HepG2 (cell line): ENCODE results near the gene ZSCAN5C. TPM values are rescaled to one million over a fixed set of nuclear protein-coding genes. Genes with fewer than 3 reads are reported as not detected.

Experiments
- ATAC-seq: fragments of 200-7000 bp; cut with Tn5 transposase; 3 replicates; pipeline ENCODE4 v1.9.1; 2020; ENCODE audit warnings: mild to moderate bottlenecking, moderate library complexity
- BruUV-seq: library from RNA; stranded (reverse); fragments of 400-500 nt; replicated peaks from 2 replicates; lab custom pipeline; 2021; lab: Mats Ljungman, UMichigan
- CTCF ChIA-PET: fragments of 300-600 bp; formaldehyde crosslinking; extraction: SDS; loops from one replicate; lab custom pipeline; 2021; ENCODE audit warnings: low total read pairs, inconsistent platforms, low intra/inter-chr PET ratio; lab: Yijun Ruan, JAX
- POLR2A ChIA-PET: fragments of 350-600 bp; sonication (Branson Sonifier 250); formaldehyde crosslinking; loops from one replicate; lab custom pipeline; 2020; ENCODE audit warnings: antibody characterized with exemption, inconsistent platforms; lab: Yijun Ruan, JAX
- DNase-seq: peaks from one replicate; pipeline ENCODE4 v3.0.0-alpha.2; 2015; ENCODE audit warnings: low spot score
- FAIRE-seq: peaks from 3 replicates; lab custom pipeline; 2011; peaks lifted over from hg19 to GRCh38; lab: Jason Lieb, UNC
- H2AFZ ChIP-seq: one replicate; pipeline ENCODE4 v1.6.1; 2011; ENCODE audit warnings: low read length, inconsistent platforms
- H3K27ac ChIP-seq: fragments of 300-600 bp; 3 replicates; pipeline ENCODE4 v1.8.0; 2011; ENCODE audit warnings: mixed run types, mild to moderate bottlenecking, mixed read lengths, low read length, inconsistent platforms; ENCODE audit not compliant: insufficient read depth; ENCODE audit errors: extremely low read length
- H3K27me3 ChIP-seq, 2 experiments: fragments of 200-600 bp in 1 of 2; 2 replicates in 1 of 2; 3 replicates in 1 of 2; pipeline versions ENCODE4 v1.6.0 to v1.8.0; 2011; ENCODE audit warnings: low read length in 2 of 2, mild to moderate bottlenecking in 2 of 2, moderate library complexity in 2 of 2, inconsistent platforms in 1 of 2; ENCODE audit not compliant: insufficient read depth in 2 of 2, control insufficient read depth in 1 of 2
- H3K36me3 ChIP-seq, 2 experiments: fragments of 200-600 bp in 1 of 2; replicated peaks in 1 of 2; 2 replicates in 1 of 2; 3 replicates in 1 of 2; pipeline versions ENCODE4 v1.5.1 to v1.8.0; 2011; ENCODE audit warnings: low read length in 2 of 2, inconsistent platforms in 1 of 2; ENCODE audit not compliant: insufficient read depth in 2 of 2, control insufficient read depth in 1 of 2
- H3K4me1 ChIP-seq: 2 replicates; pipeline ENCODE4 v1.5.1; 2012; ENCODE audit warnings: low read length, inconsistent platforms; ENCODE audit not compliant: insufficient read depth
- H3K4me2 ChIP-seq: 2 replicates; pipeline ENCODE4 v1.6.0; 2011; ENCODE audit warnings: low read depth, low read length, inconsistent platforms
- H3K4me3 ChIP-seq, 3 experiments: fragments of 200-600 bp in 1 of 3; sonication (generic), shearing (Covaris generic) in 1 of 3; replicated peaks in 1 of 3; 2 replicates each; pipeline ENCODE4 v1.5.1; 2011 to 2016; ENCODE audit warnings: low read length in 3 of 3, inconsistent platforms in 2 of 3, low read depth in 2 of 3, mild to moderate bottlenecking in 2 of 3, control low read depth in 1 of 3, mixed read lengths in 1 of 3; ENCODE audit not compliant: insufficient read depth in 1 of 3
- H3K79me2 ChIP-seq: one replicate; pipeline ENCODE4 v1.6.1; 2011; ENCODE audit warnings: low read length, inconsistent platforms; ENCODE audit not compliant: insufficient read depth
- H3K9ac ChIP-seq: 2 replicates; pipeline ENCODE4 v1.6.0; 2011; ENCODE audit warnings: mild to moderate bottlenecking, low read depth, low read length, inconsistent platforms; ENCODE audit not compliant: insufficient read depth
- H3K9me3 ChIP-seq: 2 replicates; pipeline ENCODE4 v1.5.1; 2012; ENCODE audit warnings: mild to moderate bottlenecking, low read length
- H4K20me1 ChIP-seq: 2 replicates; pipeline ENCODE4 v1.6.0; 2011; ENCODE audit warnings: inconsistent platforms, mild to moderate bottlenecking, low read length, moderate library complexity; ENCODE audit not compliant: insufficient read depth
- AGO2 ChIP-seq: fragments of 200-400 bp; formaldehyde crosslinking; optimal IDR thresholded peaks from 2 replicates; pipeline ENCODE3; 2017; ENCODE audit warnings: mild to moderate bottlenecking, low read depth, low read length, moderate library complexity
- CENPX ChIP-seq: sonication (generic); formaldehyde crosslinking; IDR thresholded peaks from 2 replicates; pipeline ENCODE4 v1.9.0; 2021; ENCODE audit warnings: mild to moderate bottlenecking, missing genetic modification reagents, moderate library complexity
- DBP ChIP-seq: sonication (generic); formaldehyde crosslinking; IDR thresholded peaks from 2 replicates; pipeline ENCODE4 v1.4.0; 2020; ENCODE audit warnings: missing genetic modification reagents; ENCODE audit errors: not compliant biosample characterization
- HNF4A ChIP-seq: sonication (generic); formaldehyde crosslinking; IDR thresholded peaks from 2 replicates; pipeline ENCODE4 v1.4.0; 2020; ENCODE audit warnings: missing genetic modification reagents
- HNRNPLL ChIP-seq: fragments of 200-400 bp; formaldehyde crosslinking; IDR thresholded peaks from 2 replicates; pipeline ENCODE4 v1.6.1; 2017; ENCODE audit warnings: mild to moderate bottlenecking, low read depth, low read length; ENCODE audit not compliant: poor library complexity, severe bottlenecking
- KLF15 ChIP-seq: sonication (generic); formaldehyde crosslinking; IDR thresholded peaks from 2 replicates; pipeline ENCODE4 v1.8.1; 2023; ENCODE audit warnings: borderline replicate concordance, mild to moderate bottlenecking, inconsistent platforms, missing genetic modification reagents, mixed read lengths
- MED13 ChIP-seq: sonication (generic); formaldehyde crosslinking; IDR thresholded peaks from 2 replicates; pipeline ENCODE4 v1.5.0; 2020; ENCODE audit warnings: missing genetic modification reagents
- NR2F1 ChIP-seq, 2 experiments: fragments of 450-650 bp in 1 of 2; formaldehyde crosslinking in 1 of 2; IDR thresholded peaks; 2 replicates each; pipeline versions ENCODE4 v1.5.0 to v1.6.1; 2016 to 2020; ENCODE audit warnings: mild to moderate bottlenecking in 1 of 2, missing compliant biosample characterization in 1 of 2, missing genetic modification reagents in 1 of 2, moderate library complexity in 1 of 2
- RBFOX2 ChIP-seq: fragments of 200-400 bp; formaldehyde crosslinking; IDR thresholded peaks from 2 replicates; pipeline ENCODE4 v1.6.1; 2017; ENCODE audit warnings: low read depth, mild to moderate bottlenecking, low read length
- ZC3H4 ChIP-seq: sonication (generic); formaldehyde crosslinking; IDR thresholded peaks from 2 replicates; pipeline ENCODE4 v1.4.0; 2020; ENCODE audit warnings: missing genetic modification reagents, borderline replicate concordance
- ZFP90 ChIP-seq: sonication (generic); formaldehyde crosslinking; IDR thresholded peaks from 2 replicates; pipeline ENCODE4 v1.8.0; 2022; ENCODE audit warnings: missing genetic modification reagents, mild to moderate bottlenecking, inconsistent platforms, borderline replicate concordance
- ZKSCAN5 ChIP-seq: sonication (generic); formaldehyde crosslinking; IDR thresholded peaks from 2 replicates; pipeline ENCODE4 v1.5.1; 2020; ENCODE audit warnings: mild to moderate bottlenecking, missing genetic modification reagents
- ZNF207 ChIP-seq: fragments of 450-650 bp; IDR thresholded peaks from 2 replicates; pipeline ENCODE4 v1.6.1; 2016; ENCODE audit warnings: antibody characterized with exemption, borderline replicate concordance
- ZNF317 ChIP-seq: sonication (generic); formaldehyde crosslinking; IDR thresholded peaks from 2 replicates; pipeline ENCODE4 v1.5.0; 2020; ENCODE audit warnings: mild to moderate bottlenecking, missing genetic modification reagents
- ZNF337 ChIP-seq: sonication (generic); formaldehyde crosslinking; IDR thresholded peaks from 2 replicates; pipeline ENCODE4 v1.5.1; 2020; ENCODE audit warnings: missing genetic modification reagents, low read depth, mild to moderate bottlenecking, borderline replicate concordance
- ZNF552 ChIP-seq: sonication (generic); formaldehyde crosslinking; IDR thresholded peaks from 2 replicates; pipeline ENCODE4 v1.9.0; 2022; ENCODE audit warnings: missing genetic modification reagents, mild to moderate bottlenecking, borderline replicate concordance
- ZNF672 ChIP-seq: sonication (generic); formaldehyde crosslinking; IDR thresholded peaks from 2 replicates; pipeline ENCODE4 v1.8.1; 2022; ENCODE audit warnings: missing genetic modification reagents
- WGBS: methylation state at CpG from one replicate; pipeline ENCODE4 v1.1.6; 2017; ENCODE audit warnings: low lambda C conversion rate; 5-methylcytosine and 5-hydroxymethylcytosine counted together
- in situ Hi-C: cut with HindIII; loops from 2 replicates; pipeline ENCODE4 v1.10.0; 2017; ENCODE audit warnings: low pct_unique_long_range_greater_than_20kb; ENCODE audit not compliant: extremely low pct_ligation_motif_present
- intact Hi-C: fragments of 100-400 bp; cut with micrococcal nuclease; formaldehyde crosslinking; loops from one replicate; pipeline ENCODE4 v1.10.0; 2022; ENCODE audit not compliant: unreplicated experiment
- polyA plus RNA-seq, 8 experiments: library from polyadenylated mRNA; depleted of rRNA in 3 of 8; stranded (reverse) in 7 of 8; unstranded in 1 of 8; fragments of >200 nt; fragmentation: Illumina TruSeq in 4 of 8; extraction: Trizol in 4 of 8; gene quantifications; 2 replicates each; pipeline versions ENCODE4 v1.2.1 to v1.2.3, GENCODE V29; 2011 to 2016; ENCODE audit warnings: low read depth in 4 of 8, missing spikeins in 1 of 8, mixed read lengths in 1 of 8; ENCODE audit not compliant: insufficient read depth in 1 of 8
- total RNA-seq, 5 experiments: library from RNA; depleted of rRNA; stranded (reverse); fragments of >200 nt; fragmentation: Illumina TruSeq; extraction: Trizol; gene quantifications; 2 replicates each; pipeline ENCODE4 v1.2.3, GENCODE V29; 2016; ENCODE audit warnings: low read depth in 1 of 5
- TF ChIP-seq, protein P1 (sequence below), 2 experiments: IDR thresholded peaks; 2 replicates each; pipeline ENCODE4 v1.6.1; 2011 to 2012; ENCODE audit warnings: low read length in 2 of 2, borderline replicate concordance in 1 of 2, low read depth in 1 of 2, mild to moderate bottlenecking in 1 of 2, moderate library complexity in 1 of 2

ZSCAN5C gene
- total and polyA plus RNA-seq, 2 of the 13 experiments (the other 11 are each of a cell fraction or from before 2014, with no cell fraction given): not detected

GRCh38 chr19:56159622-56160271 is 42.3 kb upstream of the ZSCAN5C start:
- BruUV-seq: no TSS peak
- TF ChIP-seq DBP (CRISPR knock-in tag) (no peak), ZNF672 (CRISPR knock-in tag) (no peak), KLF15 (CRISPR knock-in tag) (no peak), ZNF337 (CRISPR knock-in tag) (no peak), NR2F1 (CRISPR knock-in tag; IDR thresholded peaks at IDR 0.05) (no peak), ZNF207 (no peak), HNRNPLL (peak; percentile 34), ZNF552 (CRISPR knock-in tag) (no peak), ZFP90 (CRISPR knock-in tag) (no peak), ZNF317 (no peak), ZKSCAN5 (CRISPR knock-in tag) (no peak), AGO2 (peak; percentile 88), HNF4A (CRISPR knock-in tag) (no peak), ZC3H4 (CRISPR knock-in tag) (no peak), CENPX (CRISPR knock-in tag) (no peak), MED13 (CRISPR knock-in tag) (no peak), RBFOX2 (peak; percentile 69; the same call in 1 of the 2 replicates)
- TF ChIP-seq, protein P1, sequence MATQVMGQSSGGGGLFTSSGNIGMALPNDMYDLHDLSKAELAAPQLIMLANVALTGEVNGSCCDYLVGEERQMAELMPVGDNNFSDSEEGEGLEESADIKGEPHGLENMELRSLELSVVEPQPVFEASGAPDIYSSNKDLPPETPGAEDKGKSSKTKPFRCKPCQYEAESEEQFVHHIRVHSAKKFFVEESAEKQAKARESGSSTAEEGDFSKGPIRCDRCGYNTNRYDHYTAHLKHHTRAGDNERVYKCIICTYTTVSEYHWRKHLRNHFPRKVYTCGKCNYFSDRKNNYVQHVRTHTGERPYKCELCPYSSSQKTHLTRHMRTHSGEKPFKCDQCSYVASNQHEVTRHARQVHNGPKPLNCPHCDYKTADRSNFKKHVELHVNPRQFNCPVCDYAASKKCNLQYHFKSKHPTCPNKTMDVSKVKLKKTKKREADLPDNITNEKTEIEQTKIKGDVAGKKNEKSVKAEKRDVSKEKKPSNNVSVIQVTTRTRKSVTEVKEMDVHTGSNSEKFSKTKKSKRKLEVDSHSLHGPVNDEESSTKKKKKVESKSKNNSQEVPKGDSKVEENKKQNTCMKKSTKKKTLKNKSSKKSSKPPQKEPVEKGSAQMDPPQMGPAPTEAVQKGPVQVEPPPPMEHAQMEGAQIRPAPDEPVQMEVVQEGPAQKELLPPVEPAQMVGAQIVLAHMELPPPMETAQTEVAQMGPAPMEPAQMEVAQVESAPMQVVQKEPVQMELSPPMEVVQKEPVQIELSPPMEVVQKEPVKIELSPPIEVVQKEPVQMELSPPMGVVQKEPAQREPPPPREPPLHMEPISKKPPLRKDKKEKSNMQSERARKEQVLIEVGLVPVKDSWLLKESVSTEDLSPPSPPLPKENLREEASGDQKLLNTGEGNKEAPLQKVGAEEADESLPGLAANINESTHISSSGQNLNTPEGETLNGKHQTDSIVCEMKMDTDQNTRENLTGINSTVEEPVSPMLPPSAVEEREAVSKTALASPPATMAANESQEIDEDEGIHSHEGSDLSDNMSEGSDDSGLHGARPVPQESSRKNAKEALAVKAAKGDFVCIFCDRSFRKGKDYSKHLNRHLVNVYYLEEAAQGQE (IDR thresholded peaks at IDR 0.05; ENCODE audit: borderline replicate concordance in 1 of 2, low read depth in 1 of 2, low read length in 2 of 2): no peak

More at GRCh38 chr19:56159622-56160271, 42.3 kb upstream of the ZSCAN5C start:
- ChIA-PET CTCF (no interaction called here), POLR2A (interaction anchor here (2.3 kb wide), 1 partner anchor 17 kb away, joined by 13 read pairs; no protein-coding TSS in a partner anchor)
- DNase-seq: no peak
- peaks cover 3% of the 10 kb centered on the region for H3K79me2 ChIP-seq
- intact Hi-C loops: no loop called here
- no peak overlapping the region for H3K4me2 ChIP-seq
- H2AFZ ChIP-seq: no peak overlapping the region
- no peaks in the 10 kb centered on the region for H3K9me3 ChIP-seq
- no peak for ATAC-seq
- H4K20me1 ChIP-seq: no peaks in the 10 kb centered on the region
- in situ Hi-C loops: loop anchor here (5.0 kb wide), 1 partner anchor 62 kb away; no protein-coding TSS in a partner anchor
- H3K9ac ChIP-seq: no peak overlapping the region
- no peak overlapping the region for H3K27ac ChIP-seq
- peaks cover 3% of the 10 kb centered on the region for H3K4me1 ChIP-seq
- H3K27me3 ChIP-seq: no peaks in the 10 kb centered on the region
- peaks cover 14 to 40% of the 10 kb centered on the region in 2 experiments for H3K36me3 ChIP-seq
- 95% methylated on average over 58 of the region's 69 CpGs for WGBS
- no peak overlapping the region for H3K4me3 ChIP-seq
- no peak for FAIRE-seq
